ENCODE results near the gene NMT1.

DNA sequence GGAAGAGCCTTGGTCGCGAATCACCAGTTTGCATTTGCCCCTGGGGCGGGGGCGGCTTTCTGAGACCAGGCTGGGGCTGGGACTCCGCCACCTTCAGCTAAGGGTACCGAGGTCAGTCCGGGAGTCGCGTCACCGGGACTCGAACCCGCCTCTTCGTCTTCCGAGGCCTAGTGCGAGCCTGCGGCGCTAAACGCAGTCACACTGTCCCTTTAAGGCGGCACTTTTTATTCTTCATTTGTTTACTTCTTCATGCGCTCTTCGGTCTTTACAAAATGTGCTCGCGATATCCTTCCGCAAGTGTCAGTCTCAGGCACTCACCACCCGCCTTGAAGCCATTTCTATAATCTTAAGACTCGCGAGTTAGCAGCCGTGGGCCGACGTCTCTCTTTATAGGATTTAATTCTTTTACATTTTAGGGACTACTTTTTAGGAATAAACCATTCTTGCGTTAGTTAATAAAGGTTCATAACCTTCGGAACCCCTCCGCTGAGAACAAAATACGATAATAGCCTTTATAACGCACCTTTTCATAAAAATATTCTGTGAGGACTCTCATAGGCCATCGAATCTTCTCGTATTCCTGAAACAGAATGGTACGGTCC, 86.6 kb downstream of the NMT1 start:
- no peak for TF ChIP-seq RAD21 (IDR thresholded peaks at IDR 0.05; ENCODE audit: low read depth)
- TF ChIP-seq, protein P1, sequence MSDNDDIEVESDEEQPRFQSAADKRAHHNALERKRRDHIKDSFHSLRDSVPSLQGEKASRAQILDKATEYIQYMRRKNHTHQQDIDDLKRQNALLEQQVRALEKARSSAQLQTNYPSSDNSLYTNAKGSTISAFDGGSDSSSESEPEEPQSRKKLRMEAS (IDR thresholded peaks at IDR 0.05) = peak; percentile 86
